Left renal pelvis (tissue), 4 donors: ENCODE measurements around the gene S100G. TPM values are rescaled to one million over a fixed set of nuclear protein-coding genes. Genes with fewer than 3 reads are reported as not detected.
A peak's percentile ranks its signal among the peaks of the same experiment; 100 is the strongest.

ENCODE experiments used
- DNase-seq, 4 donors: peaks; one replicate each; pipeline ENCODE4 v3.0.0-alpha.2; 2013; ENCODE audit warnings: low read depth in 4 of 4, low spot score in 3 of 4
- polyA plus RNA-seq, 4 donors: library from polyadenylated mRNA; unstranded; fragments of 120-200 nt; gene quantifications; one replicate each; pipeline ENCODE4 v1.2.1, GENCODE V29; 2013; ENCODE audit not compliant: insufficient read length in 4 of 4

Gene S100G
- polyA plus RNA-seq, 4 donors, result not detected

DNA sequence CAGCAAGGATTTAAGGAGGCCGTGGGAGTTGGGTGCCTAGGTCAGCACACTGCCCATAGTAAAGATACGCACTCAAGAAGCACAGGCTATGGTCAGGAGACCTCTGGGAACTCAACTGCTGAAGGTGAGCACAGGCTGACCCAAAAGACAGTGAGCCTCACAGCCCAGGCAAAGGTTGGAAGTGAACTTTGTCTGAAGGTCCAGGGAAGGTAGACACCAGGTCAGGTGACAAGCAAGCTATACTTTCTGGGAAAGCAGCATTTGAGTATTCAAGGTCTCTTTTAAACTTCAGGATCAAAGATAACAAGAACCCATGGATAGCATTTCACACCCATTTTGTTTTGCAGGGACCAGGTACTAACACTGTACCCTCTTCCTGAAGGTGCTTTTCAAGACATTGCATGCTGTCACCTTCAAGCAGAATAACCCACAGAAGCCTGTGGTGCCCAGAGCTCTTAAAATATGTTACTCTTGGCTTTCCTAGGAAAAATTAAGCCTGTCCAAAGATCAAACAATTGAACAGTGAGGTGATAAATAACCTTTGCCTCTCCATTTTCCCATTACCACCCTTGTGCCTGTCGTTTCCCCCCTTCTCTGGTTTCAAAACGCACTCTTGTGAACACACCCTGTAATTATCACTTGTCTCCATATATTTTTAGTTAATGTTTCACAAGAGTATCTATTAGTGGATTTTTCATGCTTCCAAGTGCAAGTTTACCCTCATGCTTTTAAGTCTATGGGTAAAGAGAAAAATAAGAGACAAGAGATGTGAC lies 3.4 kb upstream of the S100G start:
- no peak for DNase-seq

DNA sequence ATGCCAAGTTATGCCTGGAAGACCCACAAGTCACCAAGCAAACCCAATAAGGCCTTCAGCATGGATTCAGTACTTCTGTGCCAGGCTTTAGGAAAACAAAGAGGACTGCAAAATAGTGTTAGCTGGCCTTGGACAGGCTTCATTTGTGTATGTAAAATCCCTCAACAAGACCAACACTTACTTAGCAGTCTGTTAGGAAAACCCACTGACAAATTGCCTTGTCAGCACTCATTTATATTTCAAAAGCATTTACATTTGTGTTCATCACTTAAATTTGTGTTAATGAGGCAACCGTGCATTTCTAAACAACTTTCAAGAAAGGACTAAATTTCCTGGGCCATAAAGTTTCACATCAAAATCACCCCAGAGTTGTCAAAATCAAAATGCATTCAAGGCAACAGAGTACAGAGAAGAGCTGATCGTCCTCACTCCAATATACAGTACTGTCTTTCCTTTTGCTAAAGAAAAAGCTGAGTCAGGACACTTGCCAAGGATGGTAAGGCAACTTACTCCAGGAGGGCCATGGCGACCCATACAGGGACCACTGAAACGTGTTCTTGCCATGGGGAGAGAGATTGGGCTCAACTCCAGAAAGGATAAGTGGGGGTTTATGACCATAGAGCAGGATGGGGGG lies 1.6 kb downstream of the S100G start:
- DNase-seq, result no peak

GRCh38 chrX:16653424-16653823 lies 3.5 kb downstream of the S100G start:
- DNase-seq, result no peak

GRCh38 chrX:16654093-16654492 lies 4.1 kb downstream of the S100G start:
- no peak for DNase-seq

- DNase-seq, result no peak
These were observed 8.3 kb downstream of the S100G start for GRCh38 chrX:16658284-16658683.

GRCh38 chrX:16659321-16659720 lies 9.4 kb downstream of the S100G start:
- no peak for DNase-seq

- DNase-seq, result no peak
These were observed 11.5 kb downstream of the S100G start for GRCh38 chrX:16661495-16661894.

- DNase-seq, result no peak
These were observed 12.4 kb downstream of the S100G start for GRCh38 chrX:16662402-16662801.

DNA sequence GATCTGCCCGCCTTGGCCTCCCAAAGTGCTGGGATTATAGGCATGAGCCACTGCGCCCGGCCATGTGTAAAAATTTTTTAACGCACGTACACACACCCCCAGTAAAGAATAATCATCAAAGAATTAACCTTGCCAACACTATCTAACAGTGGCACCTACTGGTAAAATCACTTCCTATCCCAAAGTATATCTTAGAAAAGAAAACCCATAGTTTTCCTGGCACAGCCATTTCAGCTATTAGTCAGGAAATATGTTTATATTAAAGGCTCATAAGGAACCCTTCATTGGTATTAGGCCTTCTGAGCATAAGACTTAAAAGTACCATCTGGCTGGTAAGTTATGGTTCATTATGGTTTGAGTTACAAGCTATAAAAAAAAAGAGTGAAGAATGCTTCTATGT lies 14.1 kb downstream of the S100G start:
- no peak for DNase-seq

DNA sequence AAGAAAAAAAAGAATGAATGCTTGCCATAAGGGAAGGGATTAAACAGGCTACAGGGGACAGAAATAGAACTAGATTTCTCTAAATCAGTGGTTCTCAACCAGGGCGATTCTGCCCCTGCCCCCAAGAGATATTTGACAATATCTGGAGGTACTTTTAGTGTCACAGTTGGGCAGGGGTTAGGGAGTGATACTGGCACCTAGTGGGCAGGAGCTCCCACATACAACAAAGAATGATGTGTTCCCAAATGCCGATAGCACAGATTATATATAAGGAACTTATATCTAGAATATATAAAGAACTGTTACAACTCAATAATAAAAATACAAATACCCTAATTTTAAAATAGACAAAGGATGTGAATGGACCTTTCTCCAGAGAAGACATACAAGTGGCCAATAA lies 14.7 kb downstream of the S100G start:
- DNase-seq, result no peak

- DNase-seq, result no peak
These were observed 15.1 kb downstream of the S100G start for GRCh38 chrX:16665089-16665488.

- DNase-seq, result no peak
These were observed 16.6 kb downstream of the S100G start for GRCh38 chrX:16666541-16666940.

GRCh38 chrX:16671005-16671404 lies 21.0 kb downstream of the S100G start:
- DNase-seq, result peak in 2 of 4 donors; percentile 6 to 11

DNA sequence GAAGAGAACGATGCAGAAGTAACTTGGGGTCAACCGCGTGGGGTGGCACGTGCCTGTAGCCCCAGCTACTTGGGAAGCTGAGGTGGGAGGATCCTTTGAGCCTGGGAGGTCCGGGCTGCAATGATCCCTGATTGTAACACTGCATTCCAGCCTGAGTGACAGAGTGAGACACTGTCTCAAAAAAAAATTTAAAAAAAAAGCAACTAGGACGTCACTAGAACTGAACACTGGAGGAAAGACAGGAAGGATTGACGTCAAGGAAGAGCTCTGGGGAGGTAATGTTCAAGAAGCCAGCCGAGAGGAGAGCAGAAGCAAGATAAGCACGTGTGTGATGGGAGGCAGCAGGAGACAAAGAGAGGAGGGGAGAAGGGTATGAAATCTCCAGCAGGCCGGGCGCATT lies 28.7 kb downstream of the S100G start:
- no peak for DNase-seq

- no peak for DNase-seq
These were observed 33.2 kb downstream of the S100G start for GRCh38 chrX:16683007-16683664.

DNA sequence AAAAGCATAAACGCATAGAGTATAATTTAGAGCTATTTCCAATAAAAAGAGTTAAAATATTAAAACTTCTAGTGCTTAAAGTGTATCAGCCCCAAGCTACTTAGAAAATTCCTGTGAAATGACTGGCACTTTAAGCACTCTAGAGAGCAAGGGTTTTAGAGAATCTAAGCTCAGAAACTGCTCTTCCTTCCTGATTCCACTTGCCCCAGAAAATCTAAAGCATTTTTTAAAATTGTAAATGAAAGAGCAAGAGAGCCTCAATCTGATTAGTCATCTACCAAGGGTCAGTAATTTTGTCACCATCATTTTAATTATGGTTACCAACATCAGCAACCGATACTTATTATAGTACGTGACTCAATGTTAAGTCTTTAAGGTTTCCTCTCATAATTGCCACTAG lies 37.6 kb downstream of the S100G start:
- DNase-seq, result no peak

DNA sequence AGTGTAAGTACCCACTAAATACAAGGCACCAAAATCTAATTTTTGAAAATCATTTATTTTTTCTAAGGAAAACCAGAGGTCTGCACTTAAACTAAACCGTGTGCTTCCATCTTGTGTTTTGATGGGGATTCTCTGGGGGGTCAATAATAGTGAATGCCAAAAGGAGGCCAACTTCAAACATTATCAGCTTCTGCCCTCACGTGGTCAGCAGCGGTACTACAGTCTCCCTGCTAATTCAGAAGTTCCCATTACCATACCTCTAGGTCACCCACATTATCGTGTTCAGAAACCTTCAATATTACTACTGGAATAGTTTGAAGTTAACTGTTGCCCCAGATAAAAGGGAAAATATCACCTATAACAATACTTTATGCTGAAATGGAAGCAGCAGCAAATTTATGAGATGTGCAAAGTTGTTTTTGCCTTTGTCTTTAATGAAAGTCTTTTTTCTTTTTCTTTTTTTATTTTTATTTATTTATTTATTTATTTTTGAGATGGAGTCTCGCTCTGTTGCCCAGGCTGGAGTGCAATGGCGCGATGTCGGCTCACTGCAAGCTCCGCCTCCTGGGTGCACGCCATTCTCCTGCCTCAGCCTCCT lies 45.2 kb downstream of the S100G start:
- no peak for DNase-seq

DNA sequence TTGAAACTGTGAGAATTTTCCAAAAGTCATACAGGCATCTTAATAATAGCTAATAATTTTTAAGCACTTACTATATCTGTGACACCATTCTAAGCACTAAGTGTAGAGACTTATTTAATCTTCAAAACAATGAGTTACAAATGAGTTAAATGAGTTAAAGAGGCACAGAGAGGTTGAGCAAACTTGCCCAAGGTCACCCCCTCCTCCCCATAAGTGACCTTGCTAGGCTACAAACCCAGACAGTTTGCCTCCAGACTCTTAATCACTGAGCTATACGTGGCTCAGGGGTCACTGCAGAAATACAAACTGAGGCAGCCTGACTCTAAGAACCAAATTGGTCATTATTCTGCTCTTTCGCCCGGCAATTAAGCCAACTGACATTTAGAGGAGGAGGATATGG lies 47.0 kb downstream of the S100G start:
- no peak for DNase-seq

DNA sequence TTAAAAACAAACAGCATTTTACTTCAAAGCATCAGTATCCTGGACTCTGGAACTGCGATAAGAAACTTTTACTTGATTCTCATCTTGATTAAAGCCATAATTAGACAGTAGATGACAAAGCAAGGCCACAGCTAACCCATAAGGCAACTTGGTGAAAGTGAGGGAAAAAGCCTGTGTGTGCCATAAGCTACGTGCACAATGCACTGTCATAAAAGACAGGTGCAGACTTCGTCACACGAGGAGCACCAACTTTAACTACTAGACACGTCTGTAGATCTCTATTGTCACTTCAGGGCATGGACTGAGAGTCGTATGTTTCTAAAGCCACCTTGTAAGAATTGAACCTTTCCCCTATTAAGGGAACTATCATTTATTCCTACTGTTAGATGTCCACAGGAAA lies 49.4 kb downstream of the S100G start:
- DNase-seq, result no peak

- DNase-seq, result no peak
These were observed 50.8 kb downstream of the S100G start for GRCh38 chrX:16700734-16701133.
